Activated CD8-positive, alpha-beta memory T cell treated with anti-CD3 and anti-CD28 coated beads, Interleukin-2, amount 50 U/mL, for 24 hours (primary cell): ENCODE results near the gene DAZL.
"Not testable (repeated sequence)": the region's sequence is repeated elsewhere in the genome, so short reads cannot be mapped to it uniquely, and the experiment has no call there.

Experiments
- DNase-seq: peaks from one replicate; pipeline ENCODE4 v3.0.0-alpha.2; 2020; ENCODE audit errors: extremely low read depth

Gene DAZL, protein sequence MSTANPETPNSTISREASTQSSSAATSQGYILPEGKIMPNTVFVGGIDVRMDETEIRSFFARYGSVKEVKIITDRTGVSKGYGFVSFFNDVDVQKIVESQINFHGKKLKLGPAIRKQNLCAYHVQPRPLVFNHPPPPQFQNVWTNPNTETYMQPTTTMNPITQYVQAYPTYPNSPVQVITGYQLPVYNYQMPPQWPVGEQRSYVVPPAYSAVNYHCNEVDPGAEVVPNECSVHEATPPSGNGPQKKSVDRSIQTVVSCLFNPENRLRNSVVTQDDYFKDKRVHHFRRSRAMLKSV

GRCh38 chr3:16604887-16605602 is at the start of gene DAZL:
Gene DAZL, minus strand, starts transcription at chr3:16605423. Its CDS starts 218 bp downstream, at chr3:16605205.
- DNase-seq, result no peak

GRCh38 chr3:16654976-16655375 is 49.8 kb upstream of the DAZL start:
- DNase-seq, result no peak

- no peak for DNase-seq
Observed at GRCh38 chr3:16653712-16654111, 48.5 kb upstream of the DAZL start.

DNA sequence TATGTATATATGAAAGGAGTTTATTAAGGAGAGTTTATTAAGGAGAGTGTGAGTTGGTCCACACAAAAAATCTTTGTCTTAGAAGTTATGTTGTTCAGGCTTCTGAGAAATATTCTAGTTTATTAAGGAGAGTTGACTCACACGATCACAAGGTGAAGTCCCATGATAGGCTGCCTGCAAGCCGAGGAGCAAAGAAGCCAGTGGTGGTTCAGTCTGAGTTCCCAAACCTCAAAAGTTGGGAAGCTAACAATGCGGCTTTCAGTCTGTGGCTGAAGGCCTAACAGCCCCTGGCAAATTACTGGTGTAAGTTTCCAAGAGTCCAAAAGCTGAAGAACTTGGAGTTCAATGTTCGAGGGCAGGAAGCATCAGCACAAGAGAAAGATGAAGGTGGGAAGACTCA is 42.4 kb upstream of the DAZL start:
- no peak for DNase-seq

DNA sequence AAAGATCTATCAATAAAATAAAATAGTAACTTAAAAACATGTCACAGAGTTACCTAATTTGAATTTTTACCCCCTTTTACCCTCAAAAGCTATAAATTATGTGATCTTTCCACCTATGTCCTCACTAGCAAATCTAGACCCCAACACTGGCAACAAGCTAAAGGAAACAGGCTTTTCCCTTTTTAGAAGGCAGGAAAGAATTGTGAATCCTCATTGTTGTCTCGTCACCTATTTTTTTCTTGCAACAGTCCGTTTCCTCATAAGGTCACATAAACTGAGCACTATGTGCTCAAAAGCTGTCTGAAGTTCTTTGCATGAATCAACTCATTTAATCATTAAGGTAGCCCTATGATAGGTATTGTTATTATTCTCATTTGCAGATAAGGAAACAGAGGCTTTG is 34.6 kb upstream of the DAZL start:
- no peak for DNase-seq

DNA sequence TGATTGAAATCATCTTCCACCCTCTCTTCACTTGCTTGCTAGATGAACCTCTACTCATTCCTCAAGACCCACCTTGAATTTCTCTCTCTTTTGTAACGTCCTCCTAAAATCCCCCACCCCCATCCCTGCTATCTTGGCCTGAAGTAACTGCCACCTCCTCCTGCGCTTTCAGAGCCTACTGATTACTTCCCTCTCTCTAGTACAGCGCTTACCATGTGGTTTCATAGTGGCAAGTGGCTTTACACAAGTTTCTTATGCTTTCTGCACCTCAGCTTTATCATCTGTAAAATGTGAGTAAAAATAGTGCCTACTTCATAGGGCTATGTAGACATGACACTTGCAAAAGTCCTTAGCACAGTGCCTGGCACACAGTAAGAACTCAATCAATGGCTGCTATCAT is 28.7 kb upstream of the DAZL start:
- no peak for DNase-seq

GRCh38 chr3:16632395-16632794 is 27.2 kb upstream of the DAZL start:
- DNase-seq, result no peak

DNA sequence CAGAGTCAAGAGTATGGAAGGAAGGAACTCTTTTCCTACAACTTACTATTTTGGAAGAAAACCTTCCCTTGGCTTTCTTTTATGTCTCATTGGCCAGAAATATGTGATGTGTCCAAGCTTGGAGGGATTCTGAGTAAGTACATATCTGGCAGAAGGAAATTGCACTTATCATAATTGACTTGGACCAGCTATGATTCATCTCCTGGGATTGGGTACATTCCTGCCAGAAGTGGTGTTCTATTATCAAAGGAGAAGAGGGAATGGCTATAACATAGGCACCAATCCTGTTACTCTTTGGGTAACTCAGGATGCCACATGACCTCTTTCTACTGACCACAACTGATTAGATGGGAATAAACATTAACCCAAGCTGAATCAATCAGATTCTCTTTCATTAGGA is 13.5 kb upstream of the DAZL start:
- no peak for DNase-seq

- not testable (repeated sequence) for DNase-seq
Observed at GRCh38 chr3:16617155-16617554, 11.9 kb upstream of the DAZL start.

GRCh38 chr3:16616083-16616482 is 10.9 kb upstream of the DAZL start:
- no peak for DNase-seq

DNA sequence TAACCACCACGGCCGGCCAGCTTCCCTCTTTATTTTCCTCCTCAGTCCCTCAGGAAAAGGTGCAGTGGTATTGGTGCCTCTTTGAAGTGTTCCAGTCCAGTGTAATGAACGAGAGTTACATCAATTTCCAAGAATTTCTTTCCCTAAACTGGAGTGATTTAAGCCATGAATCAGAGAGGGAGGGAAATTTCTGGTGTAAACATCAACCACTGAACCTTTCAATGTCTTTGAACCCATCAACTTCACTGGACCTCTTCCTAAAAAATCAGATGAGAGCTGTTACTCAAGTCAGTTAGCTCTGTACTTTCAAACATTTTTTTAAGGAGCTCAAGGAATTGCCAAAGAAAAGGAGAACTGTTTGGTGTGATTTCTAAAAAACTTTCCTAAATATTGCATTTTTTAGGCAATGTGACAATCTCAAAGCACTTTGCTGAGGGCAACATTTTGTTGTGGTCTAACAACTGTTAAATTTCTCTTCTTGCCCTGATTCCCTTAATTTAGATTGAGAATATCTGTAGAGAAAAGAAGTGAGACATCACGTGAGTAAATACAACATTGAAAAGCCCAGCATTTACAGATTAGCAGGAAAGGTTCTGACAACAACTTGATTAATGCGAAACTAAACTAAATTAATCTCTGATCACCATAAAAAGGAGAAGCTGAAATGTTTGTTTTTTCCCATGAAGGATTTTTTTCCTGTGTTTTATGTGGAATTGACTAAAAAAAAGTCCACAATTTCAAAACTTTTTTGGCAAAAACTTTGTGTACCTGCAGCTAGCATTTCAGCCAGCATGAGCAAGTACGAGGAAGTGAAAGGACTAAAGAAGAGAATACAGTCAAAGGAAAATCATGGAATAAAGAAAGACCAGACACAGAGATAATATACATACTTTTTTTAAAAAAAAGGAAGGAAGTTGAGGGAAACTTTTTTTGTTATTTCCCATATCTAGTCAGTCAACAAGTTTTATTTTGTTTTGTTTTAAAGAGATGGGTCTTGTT is 9.1 kb upstream of the DAZL start:
- DNase-seq, result no peak

GRCh38 chr3:16609927-16610580 is 4.8 kb upstream of the DAZL start:
- no peak for DNase-seq

GRCh38 chr3:16608816-16609215 is 3.6 kb upstream of the DAZL start:
- DNase-seq, result no peak

DNA sequence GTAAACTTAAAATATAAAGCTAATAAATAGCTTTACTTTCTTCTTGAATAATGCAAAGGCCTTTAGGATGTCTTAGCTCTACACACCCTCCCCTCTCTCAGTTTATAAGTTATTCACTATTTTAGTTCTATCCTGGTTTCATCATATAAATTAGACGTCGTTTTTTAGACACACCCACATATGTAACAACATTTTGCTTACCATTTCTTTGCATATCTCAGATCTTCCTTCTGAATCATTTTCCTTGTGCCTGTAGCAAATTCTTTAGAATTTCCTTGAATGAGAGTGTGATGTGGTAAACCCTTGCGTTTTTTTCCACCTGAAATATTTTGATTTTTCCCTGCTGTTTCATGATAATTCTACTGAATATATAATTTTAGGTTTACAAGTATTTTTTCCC is 2.5 kb upstream of the DAZL start:
- DNase-seq, result no peak

DNA sequence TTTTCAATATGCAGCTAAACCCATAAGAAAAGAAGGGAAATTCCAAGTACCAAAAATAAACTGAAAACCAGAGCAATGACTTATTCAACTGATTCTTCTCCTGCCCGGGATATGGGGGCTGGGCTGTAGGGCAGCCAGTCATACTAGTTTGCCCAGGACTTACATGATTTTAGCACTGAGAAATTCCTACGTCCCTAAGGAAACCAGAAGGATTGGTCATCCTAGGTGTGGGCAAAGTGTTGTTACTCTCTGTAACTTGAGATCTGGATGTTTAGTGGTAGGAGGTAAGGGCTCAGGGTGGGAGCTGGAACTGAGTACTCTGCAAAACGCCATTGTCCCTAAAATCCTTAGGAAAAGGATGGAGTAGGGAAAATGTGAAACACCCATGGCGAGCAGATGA is 1.2 kb upstream of the DAZL start:
- no peak for DNase-seq

GRCh38 chr3:16605966-16606365 is 743 bp upstream of the DAZL start:
- no peak for DNase-seq

DNA sequence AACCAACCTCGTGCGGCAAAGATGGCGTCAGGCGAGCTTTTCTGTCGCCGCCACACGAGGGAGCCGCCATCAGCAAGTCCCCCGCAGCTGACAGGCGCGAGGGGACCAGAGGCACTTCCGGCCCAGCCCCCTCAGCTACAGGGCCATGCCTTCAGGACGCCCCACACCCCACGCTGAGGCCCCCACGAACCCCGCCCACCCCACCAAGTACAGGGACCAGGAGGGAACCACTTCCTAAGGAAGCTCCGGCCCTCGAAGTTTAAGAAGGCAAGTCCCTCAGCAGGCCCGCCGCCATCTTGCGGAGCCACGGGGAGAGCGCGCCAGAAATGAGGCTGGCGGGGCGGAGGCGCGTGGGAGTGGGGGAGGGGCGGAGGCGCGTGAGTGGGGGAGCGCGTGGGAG is 790 bp downstream of the DAZL start:
- no peak for DNase-seq

GRCh38 chr3:16601537-16602005 is 3.7 kb downstream of the DAZL start:
- no peak for DNase-seq

DNA sequence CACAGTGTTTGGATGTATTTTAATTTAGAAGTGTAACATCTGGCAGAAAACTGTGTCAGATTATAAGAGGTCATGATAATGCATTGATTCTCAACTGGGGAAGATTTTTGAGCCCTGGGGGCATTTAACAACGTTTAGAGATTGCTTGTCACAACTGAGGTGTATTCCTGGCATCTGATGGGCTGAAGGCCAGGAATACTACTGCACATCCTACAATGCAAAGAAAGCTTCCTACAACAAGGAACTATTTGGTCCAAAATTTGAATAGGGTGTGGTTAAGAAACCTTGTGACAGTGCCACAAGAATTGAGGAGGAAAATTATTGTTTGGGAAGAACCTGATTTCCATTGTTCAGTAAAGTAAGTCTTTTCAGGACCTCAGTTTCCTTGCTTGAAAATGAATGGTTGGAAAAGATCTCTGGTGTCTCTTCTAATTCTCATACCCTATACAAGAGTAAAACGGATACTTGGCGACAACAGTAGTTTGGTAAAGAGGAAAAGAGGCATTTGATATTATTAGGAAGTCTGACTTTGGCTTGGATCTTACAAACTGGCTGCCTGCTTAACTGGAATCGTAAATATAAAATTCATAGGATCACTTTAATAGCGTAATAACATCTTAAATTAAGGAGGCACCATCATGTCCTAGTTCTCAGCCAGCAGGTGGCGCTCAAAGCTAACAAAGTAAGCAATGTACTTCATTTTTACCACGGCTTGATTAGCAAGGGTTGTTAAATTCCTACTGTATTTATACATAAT is 4.3 kb downstream of the DAZL start:
- peak; percentile 63 for DNase-seq

GRCh38 chr3:16599694-16600093 is 5.5 kb downstream of the DAZL start:
- DNase-seq, result no peak
